ENCODE measurements around the gene WIPF3. TPM values are rescaled to one million over a fixed set of nuclear protein-coding genes. Genes with fewer than 3 reads are reported as not detected.

WIPF3 gene
- total and polyA plus RNA-seq, 8 donors: 1.2 to 11.2 (median 4.0) TPM; not detected in 1

DNA sequence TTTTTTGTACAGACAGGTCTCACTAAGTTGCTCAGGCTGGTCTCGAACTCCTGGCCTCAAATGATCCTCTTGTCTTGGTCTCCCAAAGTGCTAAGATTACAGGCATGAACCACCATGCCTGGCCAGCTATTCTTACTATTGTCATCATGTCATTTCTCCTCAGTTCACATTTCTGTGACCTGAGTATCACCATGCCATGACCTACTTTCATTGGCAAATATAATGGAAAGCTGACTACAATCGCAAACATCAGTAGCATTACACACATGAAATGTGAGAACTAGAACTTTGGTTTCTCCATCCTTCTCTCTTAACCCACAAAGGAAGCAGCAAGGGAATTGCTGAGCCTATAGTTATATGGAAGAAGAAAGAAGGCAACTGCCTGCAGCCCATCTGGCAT is 26.0 kb upstream of the WIPF3 start:
- WGBS, 5 donors: 85 to 91% (median 90%) methylated on average over 2 of the region's 2 CpGs
- intact Hi-C loops (cut with DNase I; ENCODE audit: low total_unique reads): no loop called here
- Histone ChIP-seq H3K27me3 (no peaks in the 10 kb centered on the region), H3K9me3 (no peaks in the 10 kb centered on the region), H3K4me1 (no peaks in the 10 kb centered on the region), H3K36me3 (no peaks in the 10 kb centered on the region), H3K4me3 (no peak overlapping the region), H3K27ac (no peak overlapping the region)
- TF ChIP-seq POLR2AphosphoS5 (IDR thresholded peaks at IDR 0.05): no peak
- TF ChIP-seq EP300 (IDR thresholded peaks at IDR 0.05): no peak
- no peak for DNase-seq

DNA sequence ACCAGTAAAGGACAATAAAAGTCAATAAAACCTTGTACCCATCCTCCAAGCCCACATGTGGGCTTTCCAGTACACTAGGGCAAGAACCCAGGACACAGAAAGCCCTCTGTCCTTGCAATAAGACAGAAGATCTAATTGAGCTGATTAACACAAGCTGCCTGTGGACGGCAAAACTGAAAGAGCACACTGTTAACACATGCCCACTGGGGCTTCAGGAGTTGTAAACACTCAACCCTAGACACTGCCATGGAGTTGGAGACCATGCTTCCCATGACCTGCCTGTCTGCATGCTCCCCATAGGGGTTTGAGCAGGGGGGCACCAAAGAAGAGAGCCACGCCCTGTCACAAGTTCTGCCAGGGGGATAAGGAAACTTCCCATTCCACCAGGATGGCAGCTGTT is 22.6 kb upstream of the WIPF3 start:
- TF ChIP-seq POLR2A (IDR thresholded peaks at IDR 0.05) (no peak), POLR2AphosphoS5 (IDR thresholded peaks at IDR 0.05) (no peak), EP300 (IDR thresholded peaks at IDR 0.05) (no peak)
- TF ChIP-seq, protein P1, sequence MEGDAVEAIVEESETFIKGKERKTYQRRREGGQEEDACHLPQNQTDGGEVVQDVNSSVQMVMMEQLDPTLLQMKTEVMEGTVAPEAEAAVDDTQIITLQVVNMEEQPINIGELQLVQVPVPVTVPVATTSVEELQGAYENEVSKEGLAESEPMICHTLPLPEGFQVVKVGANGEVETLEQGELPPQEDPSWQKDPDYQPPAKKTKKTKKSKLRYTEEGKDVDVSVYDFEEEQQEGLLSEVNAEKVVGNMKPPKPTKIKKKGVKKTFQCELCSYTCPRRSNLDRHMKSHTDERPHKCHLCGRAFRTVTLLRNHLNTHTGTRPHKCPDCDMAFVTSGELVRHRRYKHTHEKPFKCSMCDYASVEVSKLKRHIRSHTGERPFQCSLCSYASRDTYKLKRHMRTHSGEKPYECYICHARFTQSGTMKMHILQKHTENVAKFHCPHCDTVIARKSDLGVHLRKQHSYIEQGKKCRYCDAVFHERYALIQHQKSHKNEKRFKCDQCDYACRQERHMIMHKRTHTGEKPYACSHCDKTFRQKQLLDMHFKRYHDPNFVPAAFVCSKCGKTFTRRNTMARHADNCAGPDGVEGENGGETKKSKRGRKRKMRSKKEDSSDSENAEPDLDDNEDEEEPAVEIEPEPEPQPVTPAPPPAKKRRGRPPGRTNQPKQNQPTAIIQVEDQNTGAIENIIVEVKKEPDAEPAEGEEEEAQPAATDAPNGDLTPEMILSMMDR (IDR thresholded peaks at IDR 0.05): no peak
- H3K9me3 ChIP-seq: no peaks in the 10 kb centered on the region
- H3K27me3 ChIP-seq: no peaks in the 10 kb centered on the region
- DNase-seq: no peak
- WGBS, 5 donors: 53 to 96% (median 82%) methylated on average over 2 of the region's 2 CpGs
- no peak overlapping the region for H3K4me3 ChIP-seq
- H3K36me3 ChIP-seq: no peaks in the 10 kb centered on the region
- no peaks in the 10 kb centered on the region for H3K4me1 ChIP-seq
- intact Hi-C loops (cut with DNase I; ENCODE audit: low total_unique reads): no loop called here
- no peak overlapping the region for H3K27ac ChIP-seq

DNA sequence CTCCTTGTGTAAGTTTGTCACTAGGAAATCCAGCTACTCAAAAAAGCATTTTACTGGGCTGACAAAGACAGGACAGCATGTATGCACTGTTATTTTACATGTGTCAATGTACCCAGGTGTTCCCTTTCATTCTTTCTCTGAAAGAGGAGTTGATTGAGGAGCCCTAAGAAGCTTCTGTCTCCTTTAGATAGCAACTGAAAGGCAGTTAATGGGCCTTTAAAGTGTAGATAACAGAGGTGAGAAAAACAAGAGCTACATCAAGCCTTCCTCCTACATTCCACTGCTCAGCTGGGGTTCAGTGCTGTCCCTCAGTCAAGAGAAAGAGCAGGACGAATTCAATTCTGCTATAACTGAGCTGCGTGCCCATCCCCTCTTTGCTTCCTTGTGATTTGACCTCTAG is 12.8 kb upstream of the WIPF3 start:
- WGBS, 5 donors: 54 to 89% (median 69%) methylated on average over 2 of the region's 2 CpGs
- Histone ChIP-seq H3K36me3 (no peaks in the 10 kb centered on the region), H3K9me3 (no peaks in the 10 kb centered on the region), H3K4me1 (no peaks in the 10 kb centered on the region), H3K27ac (no peak overlapping the region), H3K4me3 (no peak overlapping the region), H3K27me3 (no peaks in the 10 kb centered on the region)
- TF ChIP-seq, protein P1 (IDR thresholded peaks at IDR 0.05): no peak
- TF ChIP-seq POLR2A (IDR thresholded peaks at IDR 0.05) (no peak), EP300 (IDR thresholded peaks at IDR 0.05) (no peak), POLR2AphosphoS5 (IDR thresholded peaks at IDR 0.05) (no peak)
- DNase-seq: no peak
- intact Hi-C loops (cut with DNase I; ENCODE audit: low total_unique reads): no loop called here

DNA sequence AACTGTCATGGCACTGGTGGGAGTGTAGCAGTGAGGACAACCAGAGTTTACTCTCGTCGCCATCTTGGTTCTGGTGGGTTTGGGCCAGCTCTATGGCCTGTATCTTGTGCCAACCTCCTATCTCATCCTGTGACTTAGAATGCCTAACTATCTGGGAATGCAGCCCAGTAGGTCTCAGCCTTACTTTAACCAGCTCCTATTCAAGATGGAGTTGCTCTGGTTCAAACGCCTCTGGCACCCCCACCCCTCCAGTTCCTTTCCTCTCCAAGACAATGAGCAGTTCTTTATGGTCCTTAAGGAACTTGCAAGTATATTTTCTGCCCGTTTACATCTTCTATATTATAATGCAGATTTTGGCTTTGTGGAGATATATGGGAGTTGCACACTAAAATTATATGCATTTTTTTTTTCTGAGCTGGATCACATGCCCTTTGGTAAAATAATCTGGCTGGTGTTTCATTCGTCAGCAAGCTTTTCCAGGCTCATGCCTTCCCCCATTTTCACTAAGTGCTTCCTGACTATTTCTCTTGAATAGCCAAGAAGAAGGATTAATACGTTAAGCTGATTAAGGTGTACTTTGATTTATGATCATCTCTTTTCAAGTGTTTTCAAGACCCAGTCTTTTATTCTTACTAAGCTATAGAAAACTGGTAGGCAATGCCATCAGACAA is 11.2 kb upstream of the WIPF3 start:
- TF ChIP-seq POLR2A (IDR thresholded peaks at IDR 0.05) (no peak), EP300 (IDR thresholded peaks at IDR 0.05) (no peak), POLR2AphosphoS5 (IDR thresholded peaks at IDR 0.05) (no peak)
- TF ChIP-seq, protein P1 (IDR thresholded peaks at IDR 0.05): no peak
- Histone ChIP-seq H3K27me3 (no peaks in the 10 kb centered on the region), H3K4me1 (no peaks in the 10 kb centered on the region), H3K27ac (no peak overlapping the region), H3K9me3 (no peaks in the 10 kb centered on the region), H3K4me3 (no peak overlapping the region), H3K36me3 (no peaks in the 10 kb centered on the region)
- DNase-seq: no peak
- 77 to 82% (median 78%) methylated on average over 6 of the region's 6 CpGs for WGBS, 5 donors
- intact Hi-C loops (cut with DNase I; ENCODE audit: low total_unique reads): no loop called here

Measured in stomach (tissue), 9 donors.